Measurements from ENCODE around the gene TNK2.

DNA sequence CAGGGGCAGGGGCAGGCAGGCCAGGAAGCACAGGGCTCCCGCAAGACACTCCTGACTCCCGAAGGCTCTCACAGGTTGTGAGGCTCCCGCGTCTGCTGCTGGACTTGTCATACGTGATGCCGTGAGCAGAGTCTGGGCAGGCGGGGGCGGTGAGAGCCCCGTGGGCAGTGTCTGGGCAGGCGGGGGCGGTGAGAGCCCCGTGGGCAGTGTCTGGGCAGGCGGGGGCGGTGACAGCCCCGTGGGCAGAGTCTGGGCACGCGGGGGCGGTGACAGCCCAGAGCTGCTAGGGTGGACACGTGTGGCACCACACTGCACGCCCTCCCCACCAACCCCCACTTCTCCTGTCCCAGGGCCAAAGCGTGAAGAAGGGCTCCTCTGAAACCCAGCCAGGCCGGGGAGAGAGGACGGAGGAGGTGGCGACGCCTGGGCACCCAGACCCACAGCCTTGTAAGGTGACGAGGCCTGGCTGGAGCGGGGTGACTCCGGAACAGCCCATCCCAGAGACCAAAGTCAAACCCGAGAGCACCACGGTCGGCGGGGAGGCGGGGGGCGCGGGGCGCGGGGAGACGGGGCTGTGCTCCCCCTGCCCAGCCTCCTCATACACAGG, 35.0 kb downstream of the TNK2 start:
- TF ChIP-seq BHLHE40 (IDR thresholded peaks at IDR 0.05; ENCODE audit: borderline replicate concordance) (no peak), FOXM1 (IDR thresholded peaks at IDR 0.05; ENCODE audit: borderline replicate concordance) (no peak), ARNT (IDR thresholded peaks at IDR 0.05) (no peak), HDGF (IDR thresholded peaks at IDR 0.05; ENCODE audit: borderline replicate concordance) (no peak), TARDBP (IDR thresholded peaks at IDR 0.05) (no peak), ELF4 (IDR thresholded peaks at IDR 0.05) (no peak), FOXK2 (IDR thresholded peaks at IDR 0.05) (no peak), FOXA1 (IDR thresholded peaks at IDR 0.05) (no peak), ZNF384 (IDR thresholded peaks at IDR 0.05) (no peak), SP1 (IDR thresholded peaks at IDR 0.05) (no peak), LEF1 (IDR thresholded peaks at IDR 0.05; ENCODE audit: borderline replicate concordance) (no peak)
- TF ChIP-seq, protein P1, sequence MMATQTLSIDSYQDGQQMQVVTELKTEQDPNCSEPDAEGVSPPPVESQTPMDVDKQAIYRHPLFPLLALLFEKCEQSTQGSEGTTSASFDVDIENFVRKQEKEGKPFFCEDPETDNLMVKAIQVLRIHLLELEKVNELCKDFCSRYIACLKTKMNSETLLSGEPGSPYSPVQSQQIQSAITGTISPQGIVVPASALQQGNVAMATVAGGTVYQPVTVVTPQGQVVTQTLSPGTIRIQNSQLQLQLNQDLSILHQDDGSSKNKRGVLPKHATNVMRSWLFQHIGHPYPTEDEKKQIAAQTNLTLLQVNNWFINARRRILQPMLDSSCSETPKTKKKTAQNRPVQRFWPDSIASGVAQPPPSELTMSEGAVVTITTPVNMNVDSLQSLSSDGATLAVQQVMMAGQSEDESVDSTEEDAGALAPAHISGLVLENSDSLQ (IDR thresholded peaks at IDR 0.05) = no peak
